AG04449 (cell line): ENCODE measurements around the gene SHBG.

ENCODE experiments used
- CTCF ChIA-PET: fragments of 350-600 bp; formaldehyde crosslinking; extraction: SDS; loops from one replicate; lab custom pipeline; 2021; ENCODE audit warnings: antibody characterized with exemption; lab: Yijun Ruan, JAX
- POLR2A ChIA-PET: fragments of 400-600, 350-600 bp; formaldehyde crosslinking; extraction: SDS; loops from one replicate; lab custom pipeline; 2020; ENCODE audit warnings: antibody characterized with exemption, inconsistent platforms; lab: Yijun Ruan, JAX
- DNase-seq: peaks from one replicate; pipeline ENCODE4 v3.0.0-alpha.2; 2010; ENCODE audit warnings: low read depth, low spot score
- H3K4me3 ChIP-seq: 2 replicates; pipeline ENCODE4 v1.5.1; 2011; ENCODE audit warnings: low read depth, mild to moderate bottlenecking, control low read depth, low read length
- CTCF ChIP-seq: IDR thresholded peaks from one replicate; pipeline ENCODE4 v1.5.1; 2011; ENCODE audit warnings: mild to moderate bottlenecking, moderate library complexity, low read length, control low read depth, inconsistent platforms; ENCODE audit not compliant: insufficient read depth; ENCODE audit errors: missing control alignments

The SHBG gene

GRCh38 chr17:7629939-7630571 is at the start of gene SHBG:
Gene SHBG, plus strand, starts transcription at chr17:7630135. Its CDS starts 38 bp downstream, at chr17:7630173.
- POLR2A ChIA-PET, result no interaction called here
- DNase-seq, result no peak
- H3K4me3 ChIP-seq, result no peak within 1 kb of the TSS
- no peak for TF ChIP-seq CTCF
- CTCF ChIA-PET, result interaction anchor here (0.7 to 11.1 kb wide), 10 partner anchors 9 to 56 kb away, joined by 3 to 201 read pairs (median 6); partner anchors contain the start of genes ATP1B2, FXR2, TP53 and WRAP53

GRCh38 chr17:7580604-7581575 is 49.0 kb upstream of the SHBG start:
- no peak for DNase-seq
- H3K4me3 ChIP-seq, result no peak overlapping the region
- no peak for TF ChIP-seq CTCF
- ChIA-PET CTCF (interaction anchor here (1.6 to 6.6 kb wide), 4 partner anchors 8 to 107 kb away, joined by 4 to 37 read pairs (median 8); partner anchors contain the start of genes SOX15, TP53 and WRAP53), POLR2A (interaction anchor here (0.6 to 4.1 kb wide), 5 partner anchors 8 to 106 kb away, joined by 3 to 31 read pairs (median 7); partner anchors contain the start of genes POLR2A, SOX15 and TP53)

- POLR2A ChIA-PET, result interaction anchor here (0.7 to 3.6 kb wide), 6 partner anchors 9 to 104 kb away, joined by 3 to 45 read pairs (median 6); partner anchors contain the start of genes POLR2A, TP53 and WRAP53
- TF ChIP-seq CTCF, result no peak
- CTCF ChIA-PET, result interaction anchor here (1.0 to 5.1 kb wide), 4 partner anchors 22 to 302 kb away, joined by 3 to 57 read pairs (median 19); partner anchors contain the start of genes SENP3, TP53 and WRAP53
- H3K4me3 ChIP-seq, result peak overlapping the region; percentile 81
- no peak for DNase-seq
These were observed 47.3 kb upstream of the SHBG start for GRCh38 chr17:7582396-7583252.

- H3K4me3 ChIP-seq, result peak within 1 kb of the TSS; percentile 81
- POLR2A ChIA-PET, result interaction anchor here (0.6 to 3.6 kb wide), 6 partner anchors 9 to 103 kb away, joined by 4 to 45 read pairs (median 6); partner anchors contain the start of genes POLR2A, TP53 and WRAP53
- CTCF ChIA-PET, result interaction anchor here (1.0 to 5.1 kb wide), 4 partner anchors 23 to 303 kb away, joined by 3 to 57 read pairs (median 19); partner anchors contain the start of genes SENP3, TP53 and WRAP53
- TF ChIP-seq CTCF, result no peak
- DNase-seq, result peak; percentile 73
These were observed 46.5 kb upstream of the SHBG start, which contains the start of gene MPDU1 for GRCh38 chr17:7583253-7584109. Gene MPDU1, plus strand, starts transcription at chr17:7583852. Its CDS starts 11 bp downstream, at chr17:7583863.
